HG03460 (cell line): Measurements from ENCODE around the gene PLD4.

Experiments
- ATAC-seq: cut with Tn5 transposase; IDR thresholded peaks from one replicate; pipeline ENCODE4 v1.9.1; 2021; ENCODE audit not compliant: unreplicated experiment

The PLD4 gene

DNA sequence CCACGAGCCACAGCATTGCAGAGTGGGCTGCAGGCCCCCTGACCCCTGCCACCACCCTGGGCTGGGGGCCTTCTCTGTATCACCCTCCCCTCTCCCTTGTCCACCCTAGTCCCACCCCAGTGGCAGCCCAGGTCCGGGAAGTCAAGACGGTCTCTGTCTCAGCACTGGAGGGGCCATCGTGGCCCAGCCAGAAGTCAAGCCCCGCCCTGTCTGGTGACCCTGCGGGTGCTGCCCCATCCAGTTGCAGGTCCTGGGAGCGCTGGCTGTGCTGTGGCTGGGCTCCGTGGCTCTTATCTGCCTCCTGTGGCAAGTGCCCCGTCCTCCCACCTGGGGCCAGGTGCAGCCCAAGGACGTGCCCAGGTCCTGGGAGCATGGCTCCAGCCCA lies 2.7 kb downstream of the PLD4 start:
- ATAC-seq: no peak

DNA sequence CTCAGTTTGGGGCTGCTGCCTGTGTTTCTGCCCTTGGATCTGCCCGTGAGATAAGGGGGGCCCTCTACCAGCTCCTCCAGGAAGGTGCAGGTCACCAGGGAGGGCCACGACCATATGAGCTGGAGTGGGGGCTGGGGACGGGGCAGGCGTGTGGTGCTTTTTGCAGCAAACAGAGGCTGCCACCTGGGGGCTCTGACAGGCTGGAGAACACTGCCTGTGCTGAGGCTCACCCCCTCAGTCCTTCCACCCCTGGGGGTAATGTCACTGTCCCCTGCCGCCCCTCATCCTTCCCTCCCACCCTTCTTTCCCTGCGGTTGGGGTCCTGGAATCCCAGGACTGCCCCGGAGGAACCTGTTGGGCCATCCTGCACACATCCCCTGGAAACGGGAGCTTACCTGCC lies 3.2 kb downstream of the PLD4 start:
- no peak for ATAC-seq

DNA sequence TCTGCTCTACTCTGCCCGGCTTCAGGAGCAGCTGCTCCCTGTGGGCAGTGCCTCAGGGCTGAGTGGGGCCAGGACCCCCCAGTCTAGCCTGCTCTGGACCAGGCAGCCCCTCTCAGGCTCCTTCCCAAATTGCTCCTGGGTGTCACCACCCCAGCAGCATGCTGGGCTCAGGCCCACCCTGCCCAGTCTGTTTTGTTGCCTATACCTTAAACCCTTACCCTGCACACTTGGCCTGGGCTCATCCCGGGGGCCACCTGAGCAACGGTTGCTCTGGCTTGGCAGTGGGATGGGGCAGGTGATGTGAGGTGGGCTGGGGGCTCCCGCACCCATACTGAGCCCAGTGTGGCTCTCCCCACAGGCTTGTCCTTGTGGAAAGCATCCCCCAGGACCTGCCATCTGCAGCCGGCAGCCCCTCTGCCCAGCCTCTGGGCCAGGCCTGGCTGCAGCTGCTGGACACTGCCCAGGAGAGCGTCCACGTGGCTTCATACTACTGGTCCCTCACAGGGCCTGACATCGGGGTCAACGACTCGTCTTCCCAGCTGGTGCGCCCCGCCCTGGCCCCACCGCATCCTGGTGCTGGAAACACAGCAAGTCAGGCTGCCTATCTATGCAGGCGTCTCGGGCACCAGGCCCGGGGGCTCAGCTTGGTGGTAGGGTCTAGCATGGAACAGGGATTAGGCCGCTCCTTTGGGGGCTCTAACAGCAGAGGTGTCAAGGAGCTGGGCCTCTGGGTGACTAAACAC lies 3.9 kb downstream of the PLD4 start:
- ATAC-seq: no peak

DNA sequence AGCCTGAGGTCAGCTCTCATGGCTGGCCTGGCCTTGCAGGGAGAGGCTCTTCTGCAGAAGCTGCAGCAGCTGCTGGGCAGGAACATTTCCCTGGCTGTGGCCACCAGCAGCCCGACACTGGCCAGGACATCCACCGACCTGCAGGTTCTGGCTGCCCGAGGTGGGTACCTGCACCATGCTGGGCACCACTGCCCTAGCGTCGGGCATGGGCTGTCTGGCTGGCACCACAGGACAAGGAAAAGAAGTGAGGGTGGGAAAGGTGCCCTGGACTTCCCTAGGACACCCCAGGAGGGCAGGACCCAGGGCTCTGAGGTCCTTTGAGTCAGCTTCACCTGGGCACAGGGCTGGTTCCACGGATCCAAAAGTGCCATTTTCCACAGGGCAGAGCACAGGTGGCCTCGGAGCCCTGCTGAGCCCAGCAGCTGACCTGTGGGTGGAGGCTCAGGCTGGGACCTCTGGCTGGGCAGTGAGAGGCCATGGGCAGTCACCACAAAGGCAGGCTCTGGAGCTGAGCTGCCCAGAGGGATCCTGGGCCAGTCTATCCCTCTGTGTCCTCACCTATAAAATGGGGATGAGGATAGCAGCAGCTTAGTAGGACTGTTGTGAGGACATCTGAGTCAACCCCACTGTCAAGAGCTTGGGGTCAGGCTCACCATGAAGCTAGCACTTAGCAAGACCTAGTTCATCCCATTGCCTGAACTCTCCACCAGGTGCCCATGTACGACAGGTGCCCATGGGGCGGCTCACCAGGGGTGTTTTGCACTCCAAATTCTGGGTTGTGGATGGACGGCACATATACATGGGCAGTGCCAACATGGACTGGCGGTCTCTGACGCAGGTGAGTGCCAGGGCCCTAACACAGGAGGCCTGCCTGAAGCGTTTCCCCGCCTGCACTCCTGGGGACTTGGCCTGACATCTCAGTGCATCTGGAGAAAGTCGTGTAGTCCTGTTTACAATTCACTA lies 4.9 kb downstream of the PLD4 start:
- ATAC-seq: no peak

DNA sequence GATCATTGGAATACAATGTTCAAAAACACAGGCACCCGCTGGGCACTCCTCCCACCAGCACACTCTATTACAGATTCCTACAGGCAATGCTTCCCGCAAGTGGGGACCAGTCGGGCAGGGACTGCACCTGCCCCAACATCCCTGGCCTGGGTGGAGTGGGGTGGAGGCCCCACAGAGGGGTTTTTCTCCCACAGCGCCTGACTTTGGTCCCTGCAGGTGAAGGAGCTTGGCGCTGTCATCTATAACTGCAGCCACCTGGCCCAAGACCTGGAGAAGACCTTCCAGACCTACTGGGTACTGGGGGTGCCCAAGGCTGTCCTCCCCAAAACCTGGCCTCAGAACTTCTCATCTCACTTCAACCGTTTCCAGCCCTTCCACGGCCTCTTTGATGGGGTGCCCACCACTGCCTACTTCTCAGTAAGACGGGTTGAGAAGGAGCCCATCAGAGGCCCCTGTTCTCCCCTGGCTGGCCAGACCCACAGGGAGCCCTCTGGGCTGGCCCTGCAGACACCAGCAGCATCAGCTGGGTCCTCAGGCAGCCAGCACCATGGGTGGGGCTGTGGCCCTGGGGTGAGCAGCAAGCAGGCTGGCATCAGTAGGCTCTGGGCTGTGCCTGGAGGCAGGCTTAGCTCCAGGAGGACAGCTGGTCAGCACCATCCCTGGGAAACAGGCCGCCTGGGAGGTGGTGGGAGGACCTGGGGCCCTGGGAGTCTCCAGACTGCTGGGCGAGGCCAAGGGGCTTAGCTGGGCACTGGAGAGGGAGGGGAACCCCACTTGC lies 6.0 kb downstream of the PLD4 start:
- no peak for ATAC-seq

DNA sequence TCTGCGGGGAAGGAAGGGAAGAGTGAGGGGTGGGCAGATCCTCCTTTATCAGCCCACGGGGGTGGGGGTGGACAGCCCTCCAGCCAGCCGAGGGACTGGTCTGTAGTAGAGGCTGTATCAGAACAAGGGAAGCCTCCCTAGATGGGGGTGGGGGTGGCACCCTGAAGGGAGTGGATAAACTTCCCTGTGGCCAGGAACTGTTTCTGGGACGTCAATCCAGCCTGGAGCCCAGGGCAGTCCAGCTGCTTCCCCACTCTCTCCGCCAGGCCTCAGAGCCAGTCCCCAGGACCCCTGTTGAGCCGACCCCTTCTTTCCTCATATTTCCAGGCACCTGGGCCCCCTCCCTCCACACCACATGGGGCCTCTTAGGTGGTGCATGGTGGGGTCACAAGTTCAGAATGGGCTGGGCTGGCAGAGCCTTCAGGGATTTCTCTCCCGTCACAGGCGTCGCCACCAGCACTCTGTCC lies 6.7 kb downstream of the PLD4 start:
- ATAC-seq: no peak

DNA sequence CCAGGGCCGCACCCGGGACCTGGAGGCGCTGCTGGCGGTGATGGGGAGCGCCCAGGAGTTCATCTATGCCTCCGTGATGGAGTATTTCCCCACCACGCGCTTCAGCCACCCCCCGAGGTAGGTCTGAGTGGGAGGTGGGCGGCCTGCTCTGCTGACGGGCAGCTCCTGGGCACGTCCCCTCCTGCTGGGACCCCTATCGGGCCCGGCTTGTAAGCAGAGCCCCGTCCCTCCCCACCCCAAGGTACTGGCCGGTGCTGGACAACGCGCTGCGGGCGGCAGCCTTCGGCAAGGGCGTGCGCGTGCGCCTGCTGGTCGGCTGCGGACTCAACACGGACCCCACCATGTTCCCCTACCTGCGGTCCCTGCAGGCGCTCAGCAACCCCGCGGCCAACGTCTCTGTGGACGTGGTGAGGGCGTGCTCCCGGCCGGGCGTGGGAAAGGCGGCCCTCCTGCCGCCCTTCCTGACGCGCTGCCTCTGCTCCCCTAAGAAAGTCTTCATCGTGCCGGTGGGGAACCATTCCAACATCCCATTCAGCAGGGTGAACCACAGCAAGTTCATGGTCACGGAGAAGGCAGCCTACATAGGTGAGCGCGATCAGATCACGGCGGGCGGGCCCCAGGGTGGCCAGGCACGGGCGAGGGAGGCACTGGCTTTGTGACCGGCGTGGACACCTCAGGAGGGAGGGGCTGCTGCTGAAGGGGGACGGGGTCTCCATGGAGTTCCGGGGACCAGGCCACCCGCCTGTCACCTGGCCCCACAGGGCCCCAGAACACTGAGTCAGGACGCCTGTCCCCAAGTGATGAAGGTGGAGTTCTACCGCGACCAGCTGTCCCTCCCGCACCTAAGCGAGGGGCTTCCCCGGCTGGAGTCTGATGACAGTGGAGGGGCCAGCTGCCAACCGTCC lies 7.3 kb downstream of the PLD4 start:
- no peak for ATAC-seq

DNA sequence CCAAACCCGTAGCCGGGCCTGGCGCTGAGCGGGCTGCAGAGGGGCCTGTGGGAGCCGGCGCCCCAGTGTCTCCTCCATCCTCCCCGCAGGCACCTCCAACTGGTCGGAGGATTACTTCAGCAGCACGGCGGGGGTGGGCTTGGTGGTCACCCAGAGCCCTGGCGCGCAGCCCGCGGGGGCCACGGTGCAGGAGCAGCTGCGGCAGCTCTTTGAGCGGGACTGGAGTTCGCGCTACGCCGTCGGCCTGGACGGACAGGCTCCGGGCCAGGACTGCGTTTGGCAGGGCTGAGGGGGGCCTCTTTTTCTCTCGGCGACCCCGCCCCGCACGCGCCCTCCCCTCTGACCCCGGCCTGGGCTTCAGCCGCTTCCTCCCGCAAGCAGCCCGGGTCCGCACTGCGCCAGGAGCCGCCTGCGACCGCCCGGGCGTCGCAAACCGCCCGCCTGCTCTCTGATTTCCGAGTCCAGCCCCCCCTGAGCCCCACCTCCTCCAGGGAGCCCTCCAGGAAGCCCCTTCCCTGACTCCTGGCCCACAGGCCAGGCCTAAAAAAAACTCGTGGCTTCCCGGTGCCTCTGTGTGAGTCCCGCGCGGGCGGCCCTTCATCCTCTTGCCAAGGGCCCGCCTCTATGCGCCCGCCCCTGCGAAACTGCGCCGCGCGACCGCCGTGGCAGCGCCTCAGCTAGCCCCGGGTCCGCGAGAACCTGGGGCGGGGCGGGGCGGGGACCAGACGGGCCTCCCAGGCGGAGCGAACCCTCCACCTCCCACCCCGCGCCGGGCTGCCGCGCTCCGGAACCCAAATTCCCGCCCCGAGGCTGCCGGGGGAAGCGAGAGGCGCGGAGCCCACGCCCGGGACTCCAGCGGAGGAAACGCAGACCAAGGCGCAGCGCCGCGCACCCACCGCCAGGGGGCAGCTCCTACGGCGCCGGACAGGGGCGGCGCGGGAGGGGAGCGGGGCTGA lies 8.3 kb downstream of the PLD4 start:
- peak; percentile 60 for ATAC-seq

DNA sequence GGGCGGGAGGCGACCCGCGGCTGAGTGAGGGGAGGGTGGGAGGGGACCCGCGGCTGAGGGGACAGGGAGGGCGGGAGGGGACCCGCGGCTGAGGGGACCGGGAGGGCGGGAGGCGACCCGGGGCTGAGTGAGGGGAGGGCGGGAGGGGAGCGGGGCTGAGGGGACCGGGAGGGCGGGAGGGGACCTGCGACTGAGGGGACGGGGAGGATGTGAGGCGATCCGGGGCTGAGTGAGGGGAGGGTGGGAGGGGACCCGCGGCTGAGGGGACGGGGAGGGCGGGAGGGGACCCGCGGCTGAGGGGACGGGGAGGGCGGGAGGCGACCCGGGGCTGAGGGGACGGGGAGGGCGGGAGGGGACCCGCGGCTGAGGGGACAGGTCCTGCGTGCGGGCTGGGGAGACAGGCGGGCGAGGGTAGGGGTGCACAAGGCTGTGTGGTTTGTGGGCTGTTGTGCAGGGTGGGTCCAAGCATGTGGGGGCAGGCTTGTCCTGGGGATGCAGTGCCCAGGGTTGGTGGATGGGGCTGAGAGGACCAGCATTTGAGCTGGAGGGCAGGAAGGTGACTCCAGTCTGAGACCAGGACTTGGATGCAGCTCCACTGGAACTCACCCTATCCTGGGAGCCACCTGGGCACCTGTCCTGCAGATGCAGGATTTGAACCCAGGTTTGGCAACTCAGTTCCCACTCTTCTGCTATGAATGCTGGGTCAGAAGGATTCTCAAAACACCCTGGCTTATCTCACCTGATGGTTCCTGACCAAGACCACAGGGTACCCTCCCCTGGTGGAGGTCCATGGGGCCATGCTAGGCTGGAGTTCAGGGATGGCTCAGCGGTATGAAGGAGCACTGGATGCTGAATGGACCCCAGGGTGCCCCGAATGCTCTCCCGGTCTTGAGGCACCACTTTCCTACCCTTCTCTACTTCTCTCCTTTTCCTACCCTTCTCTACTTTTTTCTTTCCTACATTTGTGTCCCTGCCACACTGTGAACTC lies 9.4 kb downstream of the PLD4 start:
- ATAC-seq: no peak

DNA sequence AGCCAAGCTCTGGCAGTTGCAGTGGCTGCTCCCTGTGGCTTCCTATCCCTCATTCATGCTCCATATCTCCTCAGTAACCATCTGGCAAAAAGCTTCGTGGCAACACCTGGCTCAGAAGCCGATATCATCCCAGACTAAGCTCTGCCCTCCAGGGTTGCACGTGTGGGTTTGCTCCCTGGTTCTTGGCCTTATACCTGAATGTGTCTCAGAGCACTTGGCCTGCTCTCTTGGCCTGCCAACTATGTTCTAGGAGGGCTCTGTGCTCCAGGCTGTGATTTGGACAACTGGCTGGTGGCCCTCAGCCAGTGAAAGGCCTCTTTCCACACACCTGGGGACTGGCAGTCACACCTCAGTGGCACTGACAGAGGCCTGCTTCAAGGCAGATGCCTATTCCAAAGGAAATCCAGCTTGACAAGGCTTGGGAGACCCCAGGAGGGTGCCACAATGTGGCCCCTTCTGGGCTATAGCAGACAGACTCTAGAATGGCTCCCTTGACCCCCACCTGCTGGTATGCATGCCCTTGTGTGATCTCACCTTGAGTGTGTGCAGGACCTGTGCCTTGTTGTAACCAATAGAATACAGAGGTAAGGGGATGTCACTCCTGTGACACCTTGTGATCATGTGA lies 10.5 kb downstream of the PLD4 start:
- no peak for ATAC-seq

DNA sequence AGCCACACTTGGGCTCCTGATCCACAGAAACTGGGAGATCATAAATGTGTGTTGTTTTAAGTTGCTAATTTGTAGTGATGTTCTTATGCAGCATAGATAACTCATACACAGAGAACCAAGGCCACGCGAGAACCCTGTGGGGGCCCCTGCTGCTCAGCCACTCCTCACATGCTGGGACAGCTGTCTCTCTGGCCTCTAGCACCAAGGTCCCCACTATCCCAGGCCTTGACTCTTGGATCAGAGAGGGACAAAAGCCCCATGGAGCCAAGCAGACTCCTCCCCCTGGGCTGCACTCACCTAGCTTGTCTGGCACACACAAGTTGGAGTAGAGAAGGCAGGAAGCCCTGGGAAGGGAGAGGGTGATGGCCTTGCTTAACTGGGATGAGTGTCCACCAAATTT lies 11.3 kb downstream of the PLD4 start:
- ATAC-seq: no peak

DNA sequence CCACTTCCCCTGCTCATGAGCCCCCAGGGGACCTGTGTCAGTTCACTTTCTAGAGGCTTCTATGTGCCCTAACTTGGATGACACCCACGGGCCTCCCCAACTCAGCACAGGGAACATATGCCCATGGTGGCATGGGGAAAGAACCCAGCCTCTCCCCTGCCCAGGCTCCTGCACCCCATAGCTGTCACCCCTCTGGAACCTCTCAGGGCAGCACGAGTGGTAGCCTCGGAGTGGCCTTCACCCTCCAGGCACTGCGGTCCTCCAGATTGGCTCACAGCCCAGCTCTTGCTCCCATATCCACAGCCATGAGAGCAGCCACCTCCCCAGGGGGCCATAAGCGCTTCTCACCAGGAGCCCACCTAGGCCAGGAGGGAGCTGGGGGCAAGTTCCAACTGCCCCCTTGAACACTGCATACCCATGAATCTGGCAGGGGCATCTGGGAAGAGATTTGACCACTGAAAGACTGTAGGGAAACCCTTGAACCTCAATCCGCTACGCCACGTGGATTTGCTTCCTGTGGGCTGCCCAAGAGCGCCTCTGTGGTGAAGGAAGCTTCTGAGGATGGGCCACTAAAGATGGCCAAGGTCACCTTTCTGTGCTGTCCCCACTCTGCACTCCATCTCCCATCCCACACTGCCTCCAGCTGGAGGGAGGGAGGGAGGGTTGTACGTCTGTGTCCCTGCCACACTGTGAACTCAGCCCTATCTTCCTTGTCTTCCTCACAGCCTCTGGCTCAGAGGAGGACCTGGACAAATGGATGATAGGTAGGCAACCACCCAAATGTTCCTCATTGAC lies 11.9 kb downstream of the PLD4 start:
- ATAC-seq: no peak

DNA sequence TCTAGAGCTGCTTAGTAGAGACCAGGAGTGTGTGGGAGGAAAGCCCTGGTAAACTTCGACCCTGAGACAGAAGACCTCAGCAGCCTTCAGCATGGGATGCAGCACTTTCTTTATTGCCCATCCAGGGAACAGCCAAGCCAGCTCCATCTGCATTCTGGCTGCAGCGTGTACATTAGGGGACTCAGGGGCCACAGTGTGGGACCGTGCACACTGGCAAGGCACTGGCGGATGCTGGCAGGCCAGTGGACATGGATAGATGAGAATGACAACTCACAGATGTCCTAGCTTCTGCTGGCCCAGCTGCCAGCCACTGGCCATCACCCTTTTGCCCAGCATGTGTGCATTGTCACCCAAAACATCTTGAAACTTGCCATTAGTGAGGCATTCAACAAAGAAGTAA lies 12.5 kb downstream of the PLD4 start:
- no peak for ATAC-seq

DNA sequence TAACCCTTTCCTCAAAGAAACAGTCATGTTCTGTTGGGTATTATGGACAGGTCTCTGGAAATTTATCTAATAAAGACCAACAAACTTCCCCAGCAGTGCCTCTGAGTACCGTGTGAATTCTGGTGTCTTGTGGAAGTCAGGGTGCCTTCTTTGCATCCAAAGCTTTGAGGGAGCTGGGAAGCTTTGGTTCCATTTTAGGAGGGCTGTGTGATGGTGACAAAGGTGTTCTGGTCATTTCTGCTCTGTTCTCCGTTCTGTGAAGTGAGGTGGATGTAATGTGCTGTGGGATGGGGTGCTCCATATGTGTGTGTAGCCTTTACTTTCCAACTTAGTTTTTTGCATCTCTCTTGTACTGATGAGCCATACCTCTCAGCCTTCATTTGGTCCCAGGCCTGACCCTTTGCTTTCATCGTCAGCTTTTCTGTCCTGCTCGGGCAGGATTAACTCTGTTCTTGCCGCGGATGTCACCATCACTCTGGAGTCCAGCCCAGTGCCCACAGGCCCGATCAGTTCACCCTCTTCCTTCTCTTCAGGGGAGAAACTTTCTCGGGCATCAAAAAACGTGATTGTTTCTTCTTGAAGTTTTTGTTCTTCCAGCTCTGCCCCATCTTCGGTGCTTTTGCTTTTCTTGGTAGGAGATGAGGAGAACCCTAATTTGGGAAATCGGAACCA lies 13.2 kb downstream of the PLD4 start:
- no peak for ATAC-seq

DNA sequence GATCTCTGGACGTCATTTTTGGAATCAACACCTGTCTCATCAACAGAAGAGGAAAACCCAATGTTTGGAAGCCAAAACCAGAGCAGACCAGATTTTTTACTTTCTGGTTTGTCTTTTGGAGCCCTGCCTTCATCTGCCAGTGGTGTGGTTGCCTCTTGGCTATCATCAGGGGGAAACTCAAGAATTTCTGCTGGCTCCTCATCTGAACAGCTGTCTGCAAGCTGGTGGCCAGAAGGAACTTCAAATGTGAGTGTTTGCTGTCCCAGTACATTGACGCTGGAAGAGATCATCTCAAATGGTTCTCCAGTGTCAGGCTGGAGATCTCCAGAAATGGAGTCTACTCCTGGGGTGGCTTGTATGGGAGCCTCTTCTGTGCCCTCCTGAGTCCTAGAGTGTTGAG lies 13.8 kb downstream of the PLD4 start:
- ATAC-seq: no peak

DNA sequence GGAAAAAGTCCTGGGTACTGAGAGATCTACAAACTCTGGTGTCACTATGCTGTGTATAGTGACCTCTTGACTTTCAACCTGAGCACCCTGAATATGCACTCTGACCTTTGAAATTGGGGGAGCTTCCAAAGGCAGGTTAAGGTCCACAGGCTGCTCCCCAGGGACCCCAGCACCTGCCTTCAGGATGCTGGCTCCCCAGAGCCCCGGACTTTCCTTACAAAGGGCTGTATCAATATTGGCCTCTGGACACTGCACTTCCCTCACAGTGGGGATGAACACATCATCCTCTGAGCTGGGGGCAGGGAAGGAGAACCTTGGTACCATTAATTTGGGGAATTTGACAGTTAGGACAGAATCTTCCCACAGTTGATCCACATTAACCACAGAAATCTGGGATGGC lies 14.3 kb downstream of the PLD4 start:
- ATAC-seq: no peak
